HepG2 (cell line): ENCODE results near the gene ZNHIT1. TPM values are rescaled to one million over a fixed set of nuclear protein-coding genes. Genes with fewer than 3 reads are reported as not detected.

ENCODE experiments used
- ATAC-seq: fragments of 200-7000 bp; cut with Tn5 transposase; 3 replicates; pipeline ENCODE4 v1.9.1; 2020; ENCODE audit warnings: mild to moderate bottlenecking, moderate library complexity
- BruUV-seq: library from RNA; stranded (reverse); fragments of 400-500 nt; replicated peaks from 2 replicates; lab custom pipeline; 2021; lab: Mats Ljungman, UMichigan
- CTCF ChIA-PET: fragments of 300-600 bp; formaldehyde crosslinking; extraction: SDS; loops from one replicate; lab custom pipeline; 2021; ENCODE audit warnings: low total read pairs, inconsistent platforms, low intra/inter-chr PET ratio; lab: Yijun Ruan, JAX
- POLR2A ChIA-PET: fragments of 350-600 bp; sonication (Branson Sonifier 250); formaldehyde crosslinking; loops from one replicate; lab custom pipeline; 2020; ENCODE audit warnings: antibody characterized with exemption, inconsistent platforms; lab: Yijun Ruan, JAX
- DNase-seq: peaks from one replicate; pipeline ENCODE4 v3.0.0-alpha.2; 2015; ENCODE audit warnings: low spot score
- FAIRE-seq: peaks from 3 replicates; lab custom pipeline; 2011; peaks lifted over from hg19 to GRCh38; lab: Jason Lieb, UNC
- H2AFZ ChIP-seq: one replicate; pipeline ENCODE4 v1.6.1; 2011; ENCODE audit warnings: low read length, inconsistent platforms
- H3K27ac ChIP-seq: fragments of 300-600 bp; 3 replicates; pipeline ENCODE4 v1.8.0; 2011; ENCODE audit warnings: mixed run types, mild to moderate bottlenecking, mixed read lengths, low read length, inconsistent platforms; ENCODE audit not compliant: insufficient read depth; ENCODE audit errors: extremely low read length
- H3K27me3 ChIP-seq, 2 experiments: fragments of 200-600 bp in 1 of 2; 2 replicates in 1 of 2; 3 replicates in 1 of 2; pipeline versions ENCODE4 v1.6.0 to v1.8.0; 2011; ENCODE audit warnings: low read length in 2 of 2, mild to moderate bottlenecking in 2 of 2, moderate library complexity in 2 of 2, inconsistent platforms in 1 of 2; ENCODE audit not compliant: insufficient read depth in 2 of 2, control insufficient read depth in 1 of 2
- H3K36me3 ChIP-seq, 2 experiments: fragments of 200-600 bp in 1 of 2; replicated peaks in 1 of 2; 2 replicates in 1 of 2; 3 replicates in 1 of 2; pipeline versions ENCODE4 v1.5.1 to v1.8.0; 2011; ENCODE audit warnings: low read length in 2 of 2, inconsistent platforms in 1 of 2; ENCODE audit not compliant: insufficient read depth in 2 of 2, control insufficient read depth in 1 of 2
- H3K4me1 ChIP-seq: 2 replicates; pipeline ENCODE4 v1.5.1; 2012; ENCODE audit warnings: low read length, inconsistent platforms; ENCODE audit not compliant: insufficient read depth
- H3K4me2 ChIP-seq: 2 replicates; pipeline ENCODE4 v1.6.0; 2011; ENCODE audit warnings: low read depth, low read length, inconsistent platforms
- H3K4me3 ChIP-seq, 3 experiments: fragments of 200-600 bp in 1 of 3; sonication (generic), shearing (Covaris generic) in 1 of 3; replicated peaks in 1 of 3; 2 replicates each; pipeline ENCODE4 v1.5.1; 2011 to 2016; ENCODE audit warnings: low read length in 3 of 3, inconsistent platforms in 2 of 3, low read depth in 2 of 3, mild to moderate bottlenecking in 2 of 3, control low read depth in 1 of 3, mixed read lengths in 1 of 3; ENCODE audit not compliant: insufficient read depth in 1 of 3
- H3K79me2 ChIP-seq: one replicate; pipeline ENCODE4 v1.6.1; 2011; ENCODE audit warnings: low read length, inconsistent platforms; ENCODE audit not compliant: insufficient read depth
- H3K9ac ChIP-seq: 2 replicates; pipeline ENCODE4 v1.6.0; 2011; ENCODE audit warnings: mild to moderate bottlenecking, low read depth, low read length, inconsistent platforms; ENCODE audit not compliant: insufficient read depth
- H3K9me3 ChIP-seq: 2 replicates; pipeline ENCODE4 v1.5.1; 2012; ENCODE audit warnings: mild to moderate bottlenecking, low read length
- H4K20me1 ChIP-seq: 2 replicates; pipeline ENCODE4 v1.6.0; 2011; ENCODE audit warnings: inconsistent platforms, mild to moderate bottlenecking, low read length, moderate library complexity; ENCODE audit not compliant: insufficient read depth
- ATRX ChIP-seq: sonication (generic); formaldehyde crosslinking; IDR thresholded peaks from 2 replicates; pipeline ENCODE4 v1.4.0; 2020; ENCODE audit warnings: missing genetic modification reagents, borderline replicate concordance
- BORCS8-MEF2B ChIP-seq: sonication (generic); formaldehyde crosslinking; IDR thresholded peaks from 2 replicates; pipeline ENCODE4 v1.8.0; 2022; ENCODE audit warnings: mild to moderate bottlenecking, missing genetic modification reagents
- CHCHD3 ChIP-seq: sonication (generic); formaldehyde crosslinking; IDR thresholded peaks from 2 replicates; pipeline ENCODE4 v1.8.0; 2022; ENCODE audit warnings: mild to moderate bottlenecking, missing genetic modification reagents, moderate library complexity
- EZH2 ChIP-seq: conservative IDR thresholded peaks from 2 replicates; pipeline ENCODE4 v1.6.1; 2012; ENCODE audit warnings: mild to moderate bottlenecking, low read depth, low read length, moderate library complexity
- GATA4 ChIP-seq: sonication (generic); IDR thresholded peaks from 2 replicates; pipeline ENCODE4 v1.6.1; 2016; ENCODE audit warnings: antibody characterized with exemption, low read depth, borderline replicate concordance
- JUNB ChIP-seq: sonication (generic); formaldehyde crosslinking; IDR thresholded peaks from 2 replicates; pipeline ENCODE4 v1.8.0; 2022; ENCODE audit warnings: missing genetic modification reagents, mild to moderate bottlenecking, borderline replicate concordance
- MATR3 ChIP-seq: sonication (generic); formaldehyde crosslinking; IDR thresholded peaks from 2 replicates; pipeline ENCODE4 v1.4.0; 2020; ENCODE audit warnings: missing genetic modification reagents
- MTF2 ChIP-seq: sonication (generic); formaldehyde crosslinking; IDR thresholded peaks from 2 replicates; pipeline ENCODE4 v1.5.0; 2020; ENCODE audit warnings: missing genetic modification reagents, borderline replicate concordance
- NR1H2 ChIP-seq: sonication (generic); formaldehyde crosslinking; IDR thresholded peaks from 2 replicates; pipeline ENCODE4 v1.8.1; 2022; ENCODE audit warnings: low read depth, missing genetic modification reagents, borderline replicate concordance
- ZNF768 ChIP-seq: sonication (generic); formaldehyde crosslinking; IDR thresholded peaks from 2 replicates; pipeline ENCODE4 v1.4.0; 2020; ENCODE audit warnings: missing genetic modification reagents
- ZNF772 ChIP-seq: sonication (generic); formaldehyde crosslinking; IDR thresholded peaks from 2 replicates; pipeline ENCODE4 v1.5.0; 2020; ENCODE audit warnings: mild to moderate bottlenecking, missing genetic modification reagents
- WGBS: methylation state at CpG from one replicate; pipeline ENCODE4 v1.1.6; 2017; ENCODE audit warnings: low lambda C conversion rate; 5-methylcytosine and 5-hydroxymethylcytosine counted together
- in situ Hi-C: cut with HindIII; loops from 2 replicates; pipeline ENCODE4 v1.10.0; 2017; ENCODE audit warnings: low pct_unique_long_range_greater_than_20kb; ENCODE audit not compliant: extremely low pct_ligation_motif_present
- intact Hi-C: fragments of 100-400 bp; cut with micrococcal nuclease; formaldehyde crosslinking; loops from one replicate; pipeline ENCODE4 v1.10.0; 2022; ENCODE audit not compliant: unreplicated experiment
- polyA plus RNA-seq, 8 experiments: library from polyadenylated mRNA; depleted of rRNA in 3 of 8; stranded (reverse) in 7 of 8; unstranded in 1 of 8; fragments of >200 nt; fragmentation: Illumina TruSeq in 4 of 8; extraction: Trizol in 4 of 8; gene quantifications; 2 replicates each; pipeline versions ENCODE4 v1.2.1 to v1.2.3, GENCODE V29; 2011 to 2016; ENCODE audit warnings: low read depth in 4 of 8, missing spikeins in 1 of 8, mixed read lengths in 1 of 8; ENCODE audit not compliant: insufficient read depth in 1 of 8
- total RNA-seq, 5 experiments: library from RNA; depleted of rRNA; stranded (reverse); fragments of >200 nt; fragmentation: Illumina TruSeq; extraction: Trizol; gene quantifications; 2 replicates each; pipeline ENCODE4 v1.2.3, GENCODE V29; 2016; ENCODE audit warnings: low read depth in 1 of 5
- TF ChIP-seq, protein P1 (sequence below): IDR thresholded peaks from 2 replicates; pipeline ENCODE4 v1.6.1; 2016; ENCODE audit warnings: missing genetic modification reagents, missing compliant biosample characterization
- TF ChIP-seq, protein P2 (sequence below): sonication (generic); formaldehyde crosslinking; IDR thresholded peaks from 2 replicates; pipeline ENCODE4 v1.8.0; 2022; ENCODE audit warnings: missing genetic modification reagents, mild to moderate bottlenecking, moderate library complexity, borderline replicate concordance
- TF ChIP-seq, protein P3 (sequence below): sonication (generic); formaldehyde crosslinking; IDR thresholded peaks from 2 replicates; pipeline ENCODE4 v1.5.0; 2020; ENCODE audit warnings: missing genetic modification reagents
- TF ChIP-seq, protein P4 (sequence below): sonication (generic); formaldehyde crosslinking; IDR thresholded peaks from 2 replicates; pipeline ENCODE4 v1.4.0; 2020; ENCODE audit warnings: missing genetic modification reagents
- TF ChIP-seq, protein P5 (sequence below): sonication (generic); formaldehyde crosslinking; IDR thresholded peaks from 2 replicates; pipeline ENCODE4 v1.5.0; 2020; ENCODE audit warnings: mild to moderate bottlenecking, missing genetic modification reagents, moderate library complexity

The ZNHIT1 gene
- total and polyA plus RNA-seq, 2 of the 13 experiments (the other 11 are each of a cell fraction or from before 2014, with no cell fraction given), result 32.5 to 64.5 TPM

DNA sequence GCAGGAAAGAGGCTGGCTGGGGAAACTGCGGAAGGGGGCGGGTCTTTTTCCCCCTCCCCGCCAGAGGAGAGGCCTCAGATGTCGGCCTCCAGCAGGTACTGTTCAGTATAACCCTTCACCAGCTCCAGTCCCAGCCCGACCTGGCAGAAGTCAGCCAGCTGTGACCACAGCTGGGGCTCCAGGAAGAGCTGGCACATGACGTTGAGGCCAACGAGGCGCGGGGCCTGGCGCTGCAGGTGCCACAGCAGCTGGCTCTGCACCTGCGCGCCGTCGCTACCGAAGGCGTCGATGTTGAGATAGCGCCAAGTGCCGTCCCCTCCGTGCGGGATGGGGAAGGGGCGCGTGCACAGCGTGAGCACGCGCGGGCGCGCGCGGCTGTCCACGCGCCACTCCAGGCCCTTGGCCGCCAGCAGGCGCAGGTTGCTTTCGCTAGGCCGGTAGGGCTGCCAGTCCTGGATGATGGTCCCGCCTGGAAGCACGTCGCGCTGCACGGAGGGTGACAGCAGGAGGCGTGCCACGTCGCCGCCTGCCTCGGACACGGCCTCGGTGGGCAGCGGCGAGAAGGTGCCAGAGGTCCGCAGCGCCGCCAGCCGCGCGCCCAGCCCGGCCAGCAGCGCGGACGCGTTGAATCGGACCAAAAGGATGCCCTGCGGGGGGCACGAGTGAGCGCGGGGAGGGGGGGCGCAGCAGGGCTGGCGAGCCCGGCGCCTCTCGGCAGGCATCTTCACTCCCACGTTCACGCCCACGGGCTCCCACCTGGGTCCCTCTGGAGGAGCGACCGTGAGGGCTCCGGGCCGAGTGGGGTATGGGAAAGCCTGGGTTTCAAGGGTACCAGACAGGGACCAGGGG is 45.7 kb upstream of the ZNHIT1 start:
- H4K20me1 ChIP-seq, result no peaks in the 10 kb centered on the region
- H3K79me2 ChIP-seq, result no peaks in the 10 kb centered on the region
- no peaks in the 10 kb centered on the region for H3K36me3 ChIP-seq
- H2AFZ ChIP-seq, result no peak overlapping the region
- H3K27me3 ChIP-seq, result peaks cover 15 to 76% of the 10 kb centered on the region in 2 experiments
- no TSS peak for BruUV-seq
- WGBS, result 6% methylated on average over 8 of the region's 79 CpGs
- H3K4me3 ChIP-seq, result peak overlapping the region in 1 of 3 experiments; percentile 64; a peak in 2 of 6 replicates
- ChIA-PET POLR2A (no interaction called here), CTCF (interaction anchor here (1.6 kb wide), 1 partner anchor 20 kb away, joined by 4 read pairs; no protein-coding TSS in a partner anchor)
- in situ Hi-C loops (no loop called here), intact Hi-C loops (no loop called here)
- DNase-seq, result no peak
- H3K4me2 ChIP-seq, result peak overlapping the region; percentile 62; the same call in 1 of the 2 replicates
- H3K9me3 ChIP-seq, result no peaks in the 10 kb centered on the region
- no peak overlapping the region for H3K9ac ChIP-seq
- H3K4me1 ChIP-seq, result peaks cover 48% of the 10 kb centered on the region
- no peak for FAIRE-seq
- no peak overlapping the region for H3K27ac ChIP-seq
- peak; percentile 9; the same call in 1 of the 3 replicates for ATAC-seq
- TF ChIP-seq NR1H2 (CRISPR knock-in tag) (no peak), JUNB (CRISPR knock-in tag) (no peak), GATA4 (no peak), ZNF772 (CRISPR knock-in tag) (no peak), BORCS8-MEF2B (CRISPR knock-in tag) (no peak), ATRX (CRISPR knock-in tag) (no peak), EZH2 (peak; percentile 94), ZNF768 (peak; percentile 26; the same call in 1 of the 2 replicates), MTF2 (CRISPR knock-in tag) (peak; percentile 75), MATR3 (no peak), CHCHD3 (CRISPR knock-in tag) (0 out of 2 replicates have a peak, but pooled peaks have one; percentile 2)
- TF ChIP-seq, protein P1, sequence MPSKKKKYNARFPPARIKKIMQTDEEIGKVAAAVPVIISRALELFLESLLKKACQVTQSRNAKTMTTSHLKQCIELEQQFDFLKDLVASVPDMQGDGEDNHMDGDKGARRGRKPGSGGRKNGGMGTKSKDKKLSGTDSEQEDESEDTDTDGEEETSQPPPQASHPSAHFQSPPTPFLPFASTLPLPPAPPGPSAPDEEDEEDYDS (CRISPR knock-in tag), result no peak
- TF ChIP-seq, protein P2, sequence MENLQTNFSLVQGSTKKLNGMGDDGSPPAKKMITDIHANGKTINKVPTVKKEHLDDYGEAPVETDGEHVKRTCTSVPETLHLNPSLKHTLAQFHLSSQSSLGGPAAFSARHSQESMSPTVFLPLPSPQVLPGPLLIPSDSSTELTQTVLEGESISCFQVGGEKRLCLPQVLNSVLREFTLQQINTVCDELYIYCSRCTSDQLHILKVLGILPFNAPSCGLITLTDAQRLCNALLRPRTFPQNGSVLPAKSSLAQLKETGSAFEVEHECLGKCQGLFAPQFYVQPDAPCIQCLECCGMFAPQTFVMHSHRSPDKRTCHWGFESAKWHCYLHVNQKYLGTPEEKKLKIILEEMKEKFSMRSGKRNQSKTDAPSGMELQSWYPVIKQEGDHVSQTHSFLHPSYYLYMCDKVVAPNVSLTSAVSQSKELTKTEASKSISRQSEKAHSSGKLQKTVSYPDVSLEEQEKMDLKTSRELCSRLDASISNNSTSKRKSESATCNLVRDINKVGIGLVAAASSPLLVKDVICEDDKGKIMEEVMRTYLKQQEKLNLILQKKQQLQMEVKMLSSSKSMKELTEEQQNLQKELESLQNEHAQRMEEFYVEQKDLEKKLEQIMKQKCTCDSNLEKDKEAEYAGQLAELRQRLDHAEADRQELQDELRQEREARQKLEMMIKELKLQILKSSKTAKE (CRISPR knock-in tag), result no peak
- TF ChIP-seq, protein P3, sequence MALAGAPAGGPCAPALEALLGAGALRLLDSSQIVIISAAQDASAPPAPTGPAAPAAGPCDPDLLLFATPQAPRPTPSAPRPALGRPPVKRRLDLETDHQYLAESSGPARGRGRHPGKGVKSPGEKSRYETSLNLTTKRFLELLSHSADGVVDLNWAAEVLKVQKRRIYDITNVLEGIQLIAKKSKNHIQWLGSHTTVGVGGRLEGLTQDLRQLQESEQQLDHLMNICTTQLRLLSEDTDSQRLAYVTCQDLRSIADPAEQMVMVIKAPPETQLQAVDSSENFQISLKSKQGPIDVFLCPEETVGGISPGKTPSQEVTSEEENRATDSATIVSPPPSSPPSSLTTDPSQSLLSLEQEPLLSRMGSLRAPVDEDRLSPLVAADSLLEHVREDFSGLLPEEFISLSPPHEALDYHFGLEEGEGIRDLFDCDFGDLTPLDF (CRISPR knock-in tag), result no peak
- TF ChIP-seq, protein P4, sequence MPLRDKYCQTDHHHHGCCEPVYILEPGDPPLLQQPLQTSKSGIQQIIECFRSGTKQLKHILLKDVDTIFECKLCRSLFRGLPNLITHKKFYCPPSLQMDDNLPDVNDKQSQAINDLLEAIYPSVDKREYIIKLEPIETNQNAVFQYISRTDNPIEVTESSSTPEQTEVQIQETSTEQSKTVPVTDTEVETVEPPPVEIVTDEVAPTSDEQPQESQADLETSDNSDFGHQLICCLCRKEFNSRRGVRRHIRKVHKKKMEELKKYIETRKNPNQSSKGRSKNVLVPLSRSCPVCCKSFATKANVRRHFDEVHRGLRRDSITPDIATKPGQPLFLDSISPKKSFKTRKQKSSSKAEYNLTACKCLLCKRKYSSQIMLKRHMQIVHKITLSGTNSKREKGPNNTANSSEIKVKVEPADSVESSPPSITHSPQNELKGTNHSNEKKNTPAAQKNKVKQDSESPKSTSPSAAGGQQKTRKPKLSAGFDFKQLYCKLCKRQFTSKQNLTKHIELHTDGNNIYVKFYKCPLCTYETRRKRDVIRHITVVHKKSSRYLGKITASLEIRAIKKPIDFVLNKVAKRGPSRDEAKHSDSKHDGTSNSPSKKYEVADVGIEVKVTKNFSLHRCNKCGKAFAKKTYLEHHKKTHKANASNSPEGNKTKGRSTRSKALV, result peak; percentile 65; the same call in 1 of the 2 replicates
- TF ChIP-seq, protein P5, sequence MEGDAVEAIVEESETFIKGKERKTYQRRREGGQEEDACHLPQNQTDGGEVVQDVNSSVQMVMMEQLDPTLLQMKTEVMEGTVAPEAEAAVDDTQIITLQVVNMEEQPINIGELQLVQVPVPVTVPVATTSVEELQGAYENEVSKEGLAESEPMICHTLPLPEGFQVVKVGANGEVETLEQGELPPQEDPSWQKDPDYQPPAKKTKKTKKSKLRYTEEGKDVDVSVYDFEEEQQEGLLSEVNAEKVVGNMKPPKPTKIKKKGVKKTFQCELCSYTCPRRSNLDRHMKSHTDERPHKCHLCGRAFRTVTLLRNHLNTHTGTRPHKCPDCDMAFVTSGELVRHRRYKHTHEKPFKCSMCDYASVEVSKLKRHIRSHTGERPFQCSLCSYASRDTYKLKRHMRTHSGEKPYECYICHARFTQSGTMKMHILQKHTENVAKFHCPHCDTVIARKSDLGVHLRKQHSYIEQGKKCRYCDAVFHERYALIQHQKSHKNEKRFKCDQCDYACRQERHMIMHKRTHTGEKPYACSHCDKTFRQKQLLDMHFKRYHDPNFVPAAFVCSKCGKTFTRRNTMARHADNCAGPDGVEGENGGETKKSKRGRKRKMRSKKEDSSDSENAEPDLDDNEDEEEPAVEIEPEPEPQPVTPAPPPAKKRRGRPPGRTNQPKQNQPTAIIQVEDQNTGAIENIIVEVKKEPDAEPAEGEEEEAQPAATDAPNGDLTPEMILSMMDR (CRISPR knock-in tag), result peak; percentile 44
